Panc1 (cell line): Measurements from ENCODE around the gene KRT2. TPM values are rescaled to one million over a fixed set of nuclear protein-coding genes. Genes with fewer than 3 reads are reported as not detected.

ENCODE experiments used
- ATAC-seq: fragments of 200-7000 bp; cut with Tn5 transposase; 2 replicates; pipeline ENCODE4 v1.9.1; 2020; ENCODE audit warnings: mild to moderate bottlenecking, moderate library complexity
- BruUV-seq: library from RNA; stranded (reverse); fragments of 400-500 nt; replicated peaks from 2 replicates; lab custom pipeline; 2021; lab: Mats Ljungman, UMichigan
- CTCF ChIA-PET: fragments of 300-600 bp; sonication (Branson Sonifier 250); formaldehyde crosslinking; loops from one replicate; lab custom pipeline; 2022; ENCODE audit warnings: antibody characterized with exemption; lab: Charles Lee
- POLR2A ChIA-PET: fragments of 300-600 bp; sonication (Branson Sonifier 250); formaldehyde crosslinking; loops from one replicate; lab custom pipeline; 2022; ENCODE audit warnings: antibody characterized with exemption; lab: Charles Lee
- DNase-seq: peaks from one replicate; pipeline ENCODE4 v3.0.0-alpha.2; 2010; ENCODE audit warnings: low read depth, low spot score
- H3K27ac ChIP-seq: 2 replicates; pipeline ENCODE4 v1.5.1; 2011; ENCODE audit warnings: mild to moderate bottlenecking, low read length, inconsistent platforms
- H3K27me3 ChIP-seq: fragments of 200-500 bp; sonication (Bioruptor generic); 2 replicates; pipeline ENCODE4 v1.6.0; 2014; ENCODE audit warnings: low read length, inconsistent platforms; ENCODE audit not compliant: control insufficient read depth, insufficient read depth
- H3K36me3 ChIP-seq: fragments of 200-500 bp; sonication (Bioruptor generic); 2 replicates; pipeline ENCODE4 v1.5.1; 2014; ENCODE audit warnings: inconsistent platforms, mild to moderate bottlenecking, low read length, moderate library complexity; ENCODE audit not compliant: control insufficient read depth, insufficient read depth
- H3K4me1 ChIP-seq: 2 replicates; pipeline ENCODE4 v1.5.1; 2011; ENCODE audit warnings: inconsistent platforms, mild to moderate bottlenecking, low read length, moderate library complexity; ENCODE audit not compliant: control insufficient read depth, insufficient read depth
- H3K4me3 ChIP-seq, 2 experiments: 2 replicates each; pipeline ENCODE4 v1.5.1; 2011 to 2012; ENCODE audit warnings: low read depth in 2 of 2, low read length in 2 of 2, mild to moderate bottlenecking in 2 of 2, inconsistent platforms in 1 of 2, moderate library complexity in 1 of 2
- H3K9me3 ChIP-seq: fragments of 200-500 bp; sonication (Bioruptor generic); 2 replicates; pipeline ENCODE4 v1.5.1; 2014; ENCODE audit warnings: low read depth, mild to moderate bottlenecking, inconsistent platforms, low read length, moderate library complexity; ENCODE audit not compliant: control insufficient read depth, insufficient read depth
- CTCF ChIP-seq: fragments of 450-650 bp; IDR thresholded peaks from 2 replicates; pipeline ENCODE4 v1.5.1; 2017; ENCODE audit warnings: mild to moderate bottlenecking
- POLR2AphosphoS5 ChIP-seq: IDR thresholded peaks from 2 replicates; pipeline ENCODE4 v1.6.1; 2012; ENCODE audit warnings: mild to moderate bottlenecking, low read depth, low read length, moderate library complexity
- SIN3A ChIP-seq: IDR thresholded peaks from 2 replicates; pipeline ENCODE4 v1.6.1; 2012; ENCODE audit warnings: low read depth, mild to moderate bottlenecking, low read length, moderate library complexity, borderline replicate concordance; ENCODE audit not compliant: insufficient read depth
- TCF7L2 ChIP-seq: IDR thresholded peaks from 2 replicates; pipeline ENCODE4 v1.6.1; 2011; ENCODE audit warnings: mild to moderate bottlenecking, low read depth, low read length, inconsistent platforms
- in situ Hi-C: cut with HindIII; loops from 2 replicates; pipeline ENCODE4 v1.10.0; 2016; ENCODE audit warnings: low sequenced_read_pairs, low pct_unique_long_range_greater_than_20kb
- intact Hi-C: fragments of 100-400 bp; cut with micrococcal nuclease; formaldehyde crosslinking; loops from one replicate; pipeline ENCODE4 v1.10.0; 2022; ENCODE audit not compliant: unreplicated experiment
- total RNA-seq: library from RNA; stranded (reverse); gene quantifications from one replicate; pipeline ENCODE4 v1.2.1, GENCODE V29; 2021; ENCODE audit not compliant: unreplicated experiment
- TF ChIP-seq, protein P1 (sequence below), 2 experiments: IDR thresholded peaks; 2 replicates each; pipeline ENCODE4 v1.6.1; 2011 to 2012; ENCODE audit warnings: low read depth in 2 of 2, control low read depth in 1 of 2, low read length in 1 of 2, mild to moderate bottlenecking in 1 of 2, moderate library complexity in 1 of 2; ENCODE audit not compliant: insufficient read depth in 1 of 2

The KRT2 gene
- total RNA-seq, 1 experiment from 2014 or later, result 0.33 TPM

GRCh38 chr12:52682381-52682660, 30.3 kb upstream of the KRT2 start:
- BruUV-seq, result no TSS peak
- no peak for DNase-seq
- ATAC-seq, result no peak
- ChIA-PET CTCF (no interaction called here), POLR2A (no interaction called here)
- no peaks in the 10 kb centered on the region for H3K36me3 ChIP-seq
- TF ChIP-seq CTCF, result no peak
- TF ChIP-seq, protein P1, sequence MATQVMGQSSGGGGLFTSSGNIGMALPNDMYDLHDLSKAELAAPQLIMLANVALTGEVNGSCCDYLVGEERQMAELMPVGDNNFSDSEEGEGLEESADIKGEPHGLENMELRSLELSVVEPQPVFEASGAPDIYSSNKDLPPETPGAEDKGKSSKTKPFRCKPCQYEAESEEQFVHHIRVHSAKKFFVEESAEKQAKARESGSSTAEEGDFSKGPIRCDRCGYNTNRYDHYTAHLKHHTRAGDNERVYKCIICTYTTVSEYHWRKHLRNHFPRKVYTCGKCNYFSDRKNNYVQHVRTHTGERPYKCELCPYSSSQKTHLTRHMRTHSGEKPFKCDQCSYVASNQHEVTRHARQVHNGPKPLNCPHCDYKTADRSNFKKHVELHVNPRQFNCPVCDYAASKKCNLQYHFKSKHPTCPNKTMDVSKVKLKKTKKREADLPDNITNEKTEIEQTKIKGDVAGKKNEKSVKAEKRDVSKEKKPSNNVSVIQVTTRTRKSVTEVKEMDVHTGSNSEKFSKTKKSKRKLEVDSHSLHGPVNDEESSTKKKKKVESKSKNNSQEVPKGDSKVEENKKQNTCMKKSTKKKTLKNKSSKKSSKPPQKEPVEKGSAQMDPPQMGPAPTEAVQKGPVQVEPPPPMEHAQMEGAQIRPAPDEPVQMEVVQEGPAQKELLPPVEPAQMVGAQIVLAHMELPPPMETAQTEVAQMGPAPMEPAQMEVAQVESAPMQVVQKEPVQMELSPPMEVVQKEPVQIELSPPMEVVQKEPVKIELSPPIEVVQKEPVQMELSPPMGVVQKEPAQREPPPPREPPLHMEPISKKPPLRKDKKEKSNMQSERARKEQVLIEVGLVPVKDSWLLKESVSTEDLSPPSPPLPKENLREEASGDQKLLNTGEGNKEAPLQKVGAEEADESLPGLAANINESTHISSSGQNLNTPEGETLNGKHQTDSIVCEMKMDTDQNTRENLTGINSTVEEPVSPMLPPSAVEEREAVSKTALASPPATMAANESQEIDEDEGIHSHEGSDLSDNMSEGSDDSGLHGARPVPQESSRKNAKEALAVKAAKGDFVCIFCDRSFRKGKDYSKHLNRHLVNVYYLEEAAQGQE (IDR thresholded peaks at IDR 0.05; ENCODE audit: insufficient read depth in 1 of 2, low read depth in 2 of 2, low read length in 1 of 2), result no peak
- peaks cover 42% of the 10 kb centered on the region for H3K27me3 ChIP-seq
- H3K4me3 ChIP-seq, result no peak overlapping the region
- in situ Hi-C loops (no loop called here), intact Hi-C loops (no loop called here)
- H3K27ac ChIP-seq, result no peak overlapping the region
- no peaks in the 10 kb centered on the region for H3K4me1 ChIP-seq
- no peaks in the 10 kb centered on the region for H3K9me3 ChIP-seq

- ATAC-seq, result no peak
- Histone ChIP-seq H3K9me3 (no peaks in the 10 kb centered on the region), H3K27ac (no peak overlapping the region), H3K4me3 (no peak overlapping the region), H3K36me3 (no peaks in the 10 kb centered on the region), H3K27me3 (peaks cover 43% of the 10 kb centered on the region), H3K4me1 (no peaks in the 10 kb centered on the region)
- intact Hi-C loops (no loop called here), in situ Hi-C loops (no loop called here)
- TF ChIP-seq CTCF (no peak), POLR2AphosphoS5 (no peak), SIN3A (no peak), TCF7L2 (no peak)
- TF ChIP-seq, protein P1 (IDR thresholded peaks at IDR 0.05; ENCODE audit: insufficient read depth in 1 of 2, low read depth in 2 of 2, low read length in 1 of 2), result no peak
- no peak for DNase-seq
- no TSS peak for BruUV-seq
- ChIA-PET CTCF (no interaction called here), POLR2A (no interaction called here)
Measured at GRCh38 chr12:52681526-52682380, 29.7 kb upstream of the KRT2 start.
